Measurements from ENCODE around the gene COL5A1.

Gene COL5A1

GRCh38 chr9:134748591-134748990, 107.0 kb downstream of the COL5A1 start:
- DNase-seq, result no peak

- DNase-seq, result no peak
These were observed 109.0 kb downstream of the COL5A1 start for GRCh38 chr9:134750450-134751155.

- no peak for DNase-seq
These were observed 110.0 kb downstream of the COL5A1 start for GRCh38 chr9:134751622-134752021.

GRCh38 chr9:134752471-134753168, 111.0 kb downstream of the COL5A1 start:
- DNase-seq, result no peak

GRCh38 chr9:134753191-134753590, 111.6 kb downstream of the COL5A1 start:
- no peak for DNase-seq

- no peak for DNase-seq
These were observed 113.8 kb downstream of the COL5A1 start for GRCh38 chr9:134755221-134755907.

GRCh38 chr9:134756098-134756497, 114.5 kb downstream of the COL5A1 start:
- no peak for DNase-seq

- no peak for DNase-seq
These were observed 115.8 kb downstream of the COL5A1 start for GRCh38 chr9:134757216-134757975.

- no peak for DNase-seq
These were observed 117.5 kb downstream of the COL5A1 start for GRCh38 chr9:134758949-134759607.

- no peak for DNase-seq
These were observed 118.3 kb downstream of the COL5A1 start for GRCh38 chr9:134759913-134760312.

GRCh38 chr9:134760750-134761420, 119.3 kb downstream of the COL5A1 start:
- DNase-seq, result no peak

- no peak for DNase-seq
These were observed 123.1 kb downstream of the COL5A1 start for GRCh38 chr9:134764473-134765269.

GRCh38 chr9:134765785-134766184, 124.2 kb downstream of the COL5A1 start:
- DNase-seq, result no peak

GRCh38 chr9:134766587-134766986, 125.0 kb downstream of the COL5A1 start:
- no peak for DNase-seq

GRCh38 chr9:134768332-134768708, 126.7 kb downstream of the COL5A1 start:
- DNase-seq, result no peak

GRCh38 chr9:134768709-134769351, 127.2 kb downstream of the COL5A1 start:
- no peak for DNase-seq

GRCh38 chr9:134770972-134771971, 129.7 kb downstream of the COL5A1 start:
- DNase-seq, result no peak

GRCh38 chr9:134772331-134772730, 130.7 kb downstream of the COL5A1 start:
- no peak for DNase-seq

GRCh38 chr9:134773842-134774241, 132.2 kb downstream of the COL5A1 start:
- DNase-seq, result no peak

Data from MV-4-11 (cell line).